ENCODE results near the gene LDLRAD4.

The LDLRAD4 gene

GRCh38 chr18:13526519-13526918 lies 308.0 kb downstream of the LDLRAD4 start:
- TF ChIP-seq CTCF (IDR thresholded peaks at IDR 0.05; ENCODE audit: extremely low read depth, missing control alignments) = no peak
- no peak for DNase-seq (ENCODE audit: low spot score)

GRCh38 chr18:13527256-13527655 lies 308.7 kb downstream of the LDLRAD4 start:
- TF ChIP-seq CTCF (IDR thresholded peaks at IDR 0.05; ENCODE audit: extremely low read depth, missing control alignments) = no peak

GRCh38 chr18:13527730-13528129 lies 309.2 kb downstream of the LDLRAD4 start:
- DNase-seq (ENCODE audit: low spot score) = no peak
- TF ChIP-seq CTCF (IDR thresholded peaks at IDR 0.05; ENCODE audit: extremely low read depth, missing control alignments) = no peak

More at GRCh38 chr18:13527256-13527655, 308.7 kb downstream of the LDLRAD4 start:
- no peak for DNase-seq (ENCODE audit: low spot score)

- no peak for TF ChIP-seq CTCF (IDR thresholded peaks at IDR 0.05; ENCODE audit: extremely low read depth, missing control alignments)
- DNase-seq (ENCODE audit: low spot score) = no peak
Observed at GRCh38 chr18:13528739-13529392, 310.3 kb downstream of the LDLRAD4 start.

- no peak for DNase-seq (ENCODE audit: low spot score)
- TF ChIP-seq CTCF (IDR thresholded peaks at IDR 0.05; ENCODE audit: extremely low read depth, missing control alignments) = no peak
Observed at GRCh38 chr18:13530033-13530878, 311.7 kb downstream of the LDLRAD4 start.

- DNase-seq (ENCODE audit: low spot score) = peak; percentile 27
- TF ChIP-seq CTCF (IDR thresholded peaks at IDR 0.05; ENCODE audit: extremely low read depth, missing control alignments) = peak; percentile 22
Observed at GRCh38 chr18:13530879-13531387, 312.4 kb downstream of the LDLRAD4 start.

Measured in GM20000 (cell line).